HG03045 (cell line): ENCODE measurements around the gene SPRR2E.
"Not testable (repeated sequence)": the region's sequence is repeated elsewhere in the genome, so short reads cannot be mapped to it uniquely, and the experiment has no call there.

Experiments used
- ATAC-seq: cut with Tn5 transposase; IDR thresholded peaks from one replicate; pipeline ENCODE4 v1.9.1; 2021; ENCODE audit warnings: mild to moderate bottlenecking, moderate library complexity; ENCODE audit not compliant: unreplicated experiment

Gene SPRR2E

GRCh38 chr1:153094426-153094825 is at the start of gene SPRR2E:
Gene SPRR2E, minus strand, starts transcription at chr1:153094526. Its CDS starts 775 bp downstream, at chr1:153093751.
- ATAC-seq, result no peak

GRCh38 chr1:153141377-153141776 is 47.1 kb upstream of the SPRR2E start:
- no peak for ATAC-seq

- ATAC-seq, result no peak
These were observed 46.2 kb upstream of the SPRR2E start for GRCh38 chr1:153140484-153140883.

- no peak for ATAC-seq
These were observed 39.4 kb upstream of the SPRR2E start for GRCh38 chr1:153133743-153134142.

- no peak for ATAC-seq
These were observed 38.9 kb upstream of the SPRR2E start for GRCh38 chr1:153133267-153133666.

- not testable (repeated sequence) for ATAC-seq
These were observed 34.4 kb upstream of the SPRR2E start for GRCh38 chr1:153128688-153129087.

- no peak for ATAC-seq
These were observed 33.0 kb upstream of the SPRR2E start for GRCh38 chr1:153127296-153127695.

GRCh38 chr1:153125536-153125935 is 31.2 kb upstream of the SPRR2E start:
- no peak for ATAC-seq

GRCh38 chr1:153123793-153124192 is 29.5 kb upstream of the SPRR2E start:
- ATAC-seq, result not testable (repeated sequence)

GRCh38 chr1:153122831-153123421 is 28.6 kb upstream of the SPRR2E start:
- no peak for ATAC-seq

- no peak for ATAC-seq
These were observed 26.6 kb upstream of the SPRR2E start for GRCh38 chr1:153120945-153121344.

GRCh38 chr1:153119491-153119971 is 25.2 kb upstream of the SPRR2E start:
- no peak for ATAC-seq

- ATAC-seq, result not testable (repeated sequence)
These were observed 20.9 kb upstream of the SPRR2E start for GRCh38 chr1:153115264-153115663.

- no peak for ATAC-seq
These were observed 19.1 kb upstream of the SPRR2E start, which contains the start of gene SPRR2F for GRCh38 chr1:153113416-153113815. Gene SPRR2F, minus strand, starts transcription at chr1:153113516. Its CDS starts 783 bp downstream, at chr1:153112733.

GRCh38 chr1:153112454-153112853 is 18.1 kb upstream of the SPRR2E start:
- not testable (repeated sequence) for ATAC-seq

- ATAC-seq, result no peak
These were observed 5.9 kb upstream of the SPRR2E start for GRCh38 chr1:153100245-153100644.

- ATAC-seq, result no peak
These were observed 5.2 kb upstream of the SPRR2E start for GRCh38 chr1:153099461-153100045.

- no peak for ATAC-seq
These were observed 1.4 kb upstream of the SPRR2E start for GRCh38 chr1:153095764-153096163.

GRCh38 chr1:153087652-153088051 is 6.7 kb downstream of the SPRR2E start:
- ATAC-seq, result no peak

GRCh38 chr1:153081736-153082135 is 12.6 kb downstream of the SPRR2E start:
- no peak for ATAC-seq

- ATAC-seq, result no peak
These were observed 21.3 kb downstream of the SPRR2E start for GRCh38 chr1:153072806-153073726.
